OCI-LY3 (cell line): Measurements from ENCODE around the gene UST.

Source experiments
- CTCF ChIP-seq: fragments of 200-600, 300-600 bp; sonication (generic); IDR thresholded peaks from 2 replicates; pipeline ENCODE4 v1.5.1; 2014; ENCODE audit warnings: antibody characterized with exemption, low read length, low read depth
- EZH2phosphoT487 ChIP-seq: fragments of 200-600 bp; shearing (Covaris generic); IDR thresholded peaks from 2 replicates; pipeline ENCODE4 v1.6.1; 2018; ENCODE audit warnings: antibody characterized with exemption, mixed run types, low read depth

GRCh38 chr6:148869585-148869984, 122.8 kb downstream of the UST start:
- TF ChIP-seq CTCF (no peak), EZH2phosphoT487 (no peak)
